T1000 (cell line): ENCODE data around the gene C11orf65.

Source experiments
- DNase-seq: peaks from one replicate; lab custom pipeline; 2025; ENCODE audit warnings: mixed read lengths; lab: John Stamatoyannopoulos, UW

The C11orf65 gene

DNA sequence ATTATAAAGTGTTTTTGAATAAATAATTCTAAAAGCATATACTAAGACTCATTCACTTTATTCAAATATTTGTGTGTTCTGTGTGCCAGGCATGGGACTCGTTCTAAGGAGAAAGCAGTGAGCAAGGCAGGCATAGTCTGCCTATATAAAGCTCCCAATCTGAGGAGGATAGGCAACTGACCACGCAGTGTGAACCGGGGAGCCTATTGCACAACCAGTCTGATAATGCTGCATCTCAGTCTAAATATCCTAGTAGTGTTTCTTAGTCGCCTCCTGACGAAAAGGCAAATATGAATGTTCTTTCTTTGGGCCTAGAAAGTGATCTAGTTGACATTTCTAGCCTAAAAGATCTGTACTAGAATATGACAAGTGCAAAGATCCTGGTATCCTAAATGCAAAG lies 98.3 kb downstream of the C11orf65 start:
- no peak for DNase-seq

DNA sequence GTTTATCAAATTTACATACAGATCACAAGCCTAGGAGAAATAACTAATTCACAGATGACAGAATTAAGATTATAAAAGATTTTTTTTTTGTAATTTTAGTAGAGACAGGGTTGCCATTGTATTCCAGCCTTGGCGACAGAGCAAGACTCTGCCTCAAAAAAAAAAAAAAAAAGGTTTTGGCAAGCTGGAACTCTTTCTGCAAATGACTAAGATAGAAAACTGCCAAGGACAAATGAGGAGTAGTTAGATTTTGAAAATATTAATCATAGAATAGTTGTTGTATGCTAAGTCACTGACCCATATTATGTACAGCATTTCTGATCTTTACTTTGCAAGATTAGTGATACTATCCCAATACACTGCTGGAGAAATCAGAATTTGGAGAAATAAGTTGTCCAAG lies 99.2 kb downstream of the C11orf65 start:
- no peak for DNase-seq

DNA sequence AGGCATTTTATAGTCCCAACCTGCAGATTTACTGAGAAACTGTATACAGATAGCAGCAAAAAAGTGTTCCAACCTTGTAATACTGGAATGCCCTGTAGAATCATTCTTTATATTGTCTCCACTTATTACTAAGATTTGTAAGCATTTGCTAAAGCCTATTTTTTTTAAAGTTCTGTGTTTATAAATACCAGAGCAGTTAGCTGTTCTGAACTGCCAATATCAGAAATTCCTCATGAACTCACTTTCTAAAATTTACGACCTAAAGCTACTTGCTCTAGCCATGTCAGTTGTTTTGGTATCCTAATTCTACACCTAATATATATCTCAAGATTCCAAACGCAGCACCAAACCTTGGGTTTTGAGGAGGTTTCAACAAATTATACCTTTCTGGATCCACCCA lies 103.2 kb downstream of the C11orf65 start:
- no peak for DNase-seq

DNA sequence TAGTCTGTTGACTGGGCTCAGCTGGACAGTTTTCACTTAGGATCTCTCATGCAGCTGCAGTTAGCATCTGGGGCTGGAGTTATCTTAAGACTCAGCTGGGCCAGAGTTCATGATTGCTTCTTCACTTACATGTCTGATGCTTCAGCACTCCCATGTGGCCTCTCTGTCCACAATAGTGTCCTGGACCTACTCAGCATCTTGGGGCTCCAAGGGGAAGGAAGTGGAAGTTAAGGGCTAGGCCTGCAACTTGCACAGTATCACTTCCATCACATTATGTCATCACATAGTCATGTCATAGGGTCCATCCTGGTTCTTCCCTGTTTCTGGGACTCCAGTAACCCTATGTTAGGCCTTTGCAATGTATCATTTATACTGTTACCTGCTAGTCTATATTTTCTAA lies 115.9 kb downstream of the C11orf65 start:
- DNase-seq, result no peak

DNA sequence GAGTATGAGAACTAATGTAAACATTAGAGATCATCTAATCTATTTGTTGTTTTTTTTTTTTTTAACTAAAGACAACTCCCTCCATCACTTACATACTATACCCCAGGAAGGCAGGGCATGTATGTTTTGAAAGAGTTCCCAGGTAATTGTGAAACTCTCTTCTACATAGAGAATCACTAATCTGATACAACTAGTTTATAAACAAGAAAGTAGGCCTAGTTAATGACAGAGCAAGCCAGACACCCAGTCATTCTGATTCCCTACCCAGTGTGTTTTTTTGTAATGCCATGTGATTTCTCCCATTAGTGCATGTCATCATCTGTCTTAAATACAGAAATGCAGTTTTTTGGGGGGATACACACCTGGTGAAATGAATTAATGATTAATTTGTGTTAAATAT lies 120.9 kb downstream of the C11orf65 start:
- DNase-seq, result no peak

DNA sequence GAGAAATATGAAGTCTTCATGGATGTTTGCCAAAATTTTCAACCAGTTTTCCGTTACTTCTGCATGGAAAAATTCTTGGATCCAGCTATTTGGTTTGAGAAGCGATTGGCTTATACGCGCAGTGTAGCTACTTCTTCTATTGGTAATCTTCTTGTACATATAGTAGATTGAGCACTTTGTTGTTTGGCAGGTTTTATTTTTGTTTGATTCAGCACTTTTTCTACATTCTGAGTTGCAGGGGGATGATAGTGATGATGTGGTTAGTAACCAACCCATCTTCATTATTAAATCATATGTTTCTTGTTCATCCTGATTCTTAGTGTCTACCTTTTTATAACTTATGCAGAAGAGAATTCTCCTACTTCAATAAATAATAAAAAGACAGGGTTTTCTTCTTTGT lies 121.6 kb downstream of the C11orf65 start:
- no peak for DNase-seq

DNA sequence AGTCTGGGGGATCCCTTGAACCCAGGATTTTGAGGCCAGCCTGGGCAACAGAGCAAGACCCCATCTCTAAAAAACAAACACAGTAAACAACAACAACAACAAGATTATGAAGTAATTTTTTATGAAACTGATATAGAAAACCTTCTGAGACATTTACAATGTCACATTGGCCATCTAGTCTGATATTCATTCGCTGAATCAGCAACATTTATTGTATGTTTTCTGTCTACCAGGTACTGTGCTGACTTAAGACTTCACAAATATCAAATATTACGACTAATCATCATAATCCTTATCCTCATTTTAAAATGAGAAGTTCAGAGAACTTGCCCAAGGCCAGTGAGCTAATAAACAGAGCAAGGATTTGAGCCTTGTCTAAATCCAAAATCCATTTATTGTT lies 123.6 kb downstream of the C11orf65 start:
- DNase-seq, result no peak

DNA sequence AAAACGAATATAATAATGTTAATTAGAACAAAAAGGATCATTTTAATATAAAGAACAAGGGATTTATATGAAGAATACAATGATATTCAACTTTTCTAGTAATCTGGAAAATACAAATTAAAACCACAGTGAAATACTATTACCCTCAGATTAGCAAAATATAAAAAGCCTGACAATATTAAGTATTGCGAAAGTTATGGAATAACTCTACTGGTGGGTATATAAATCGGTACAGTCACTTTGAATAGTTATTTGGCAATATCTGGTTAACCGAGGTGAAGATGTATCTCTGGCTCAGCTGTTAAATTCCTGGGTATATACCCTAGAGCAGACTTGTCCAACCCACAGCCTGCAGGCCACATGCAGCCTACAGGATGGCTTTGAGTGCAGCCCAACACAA lies 125.7 kb downstream of the C11orf65 start:
- DNase-seq, result no peak

DNA sequence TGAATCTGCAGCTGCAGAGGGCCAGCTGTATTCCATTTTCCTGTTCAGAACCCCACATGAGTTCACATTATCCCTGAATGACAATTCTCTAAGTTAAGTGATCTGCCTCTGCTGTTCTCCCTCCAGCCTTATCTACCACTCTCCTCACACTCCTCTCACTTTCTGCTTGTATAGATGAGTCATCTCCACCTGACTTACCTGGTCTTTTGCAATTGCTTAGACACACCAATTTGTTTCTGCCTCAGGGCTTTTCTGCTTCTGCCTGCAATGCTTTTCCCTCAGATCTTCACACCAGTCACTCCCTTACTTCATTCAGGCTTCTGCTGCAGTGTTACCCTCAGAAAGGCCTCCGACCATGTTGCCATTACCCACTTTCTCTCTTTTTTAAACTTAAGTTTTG lies 126.4 kb downstream of the C11orf65 start:
- no peak for DNase-seq

DNA sequence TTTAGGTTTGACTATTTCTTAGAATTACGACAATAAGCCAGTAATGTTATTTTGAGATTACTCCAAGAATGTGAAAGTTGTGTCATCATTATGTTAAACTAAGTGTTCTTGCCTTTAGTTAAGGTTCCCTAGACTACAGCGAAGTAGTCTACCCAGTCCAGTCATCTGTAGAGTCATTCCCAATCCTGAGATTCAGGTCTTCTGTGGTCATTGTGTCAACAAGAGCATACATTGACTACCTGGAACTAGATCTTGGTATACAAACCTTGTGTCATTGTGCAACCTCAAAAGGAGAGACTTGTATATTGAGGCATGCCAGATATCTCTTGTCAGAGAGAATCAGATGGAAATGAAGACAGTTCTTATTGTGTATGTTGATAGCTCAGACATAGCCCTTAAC lies 128.6 kb downstream of the C11orf65 start:
- DNase-seq, result no peak

DNA sequence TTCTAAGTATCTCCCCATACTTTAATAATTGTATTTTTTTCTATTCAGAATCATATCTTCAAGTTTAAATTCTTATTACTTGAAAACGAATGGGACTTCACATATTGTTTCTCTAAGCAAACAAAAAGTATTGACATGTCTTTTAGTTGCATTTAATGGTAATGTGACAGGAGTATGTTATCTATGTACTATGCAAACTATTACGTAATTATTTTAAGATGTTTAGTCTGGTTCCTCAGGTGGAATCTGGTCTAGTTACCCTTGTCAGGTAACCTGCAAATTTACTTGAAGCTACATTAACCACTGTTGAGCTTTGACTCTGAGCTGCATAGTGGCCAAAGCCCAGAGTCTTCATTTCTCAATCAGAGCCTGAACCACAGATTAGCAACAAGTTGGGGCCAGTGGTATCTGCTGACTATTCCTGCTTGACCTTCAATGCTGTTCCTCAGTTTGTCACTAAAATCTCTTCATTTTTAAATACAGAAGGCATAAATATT lies 133.9 kb downstream of the C11orf65 start:
- DNase-seq, result no peak
